A549 (cell line): ENCODE results near the gene DENND6A. TPM values are rescaled to one million over a fixed set of nuclear protein-coding genes. Genes with fewer than 3 reads are reported as not detected.

Experiments
- ATAC-seq, 2 experiments: fragments of 200-7000 bp in 1 of 2; fragments of >200 bp in 1 of 2; cut with Nextera tagmentation in 1 of 2; cut with Tn5 transposase in 1 of 2; 3 replicates each; pipeline versions ENCODE4 v1.8.0 to v1.9.1; 2018 to 2020; ENCODE audit warnings: mild to moderate bottlenecking in 1 of 2, moderate library complexity in 1 of 2
- CTCF ChIA-PET: fragments of 300-600 bp; sonication (Branson Sonifier 250); formaldehyde crosslinking; extraction: SDS; loops from one replicate; lab custom pipeline; 2021; ENCODE audit warnings: antibody characterized with exemption, inconsistent platforms; lab: Yijun Ruan, JAX
- POLR2A ChIA-PET: fragments of 350-600 bp; formaldehyde crosslinking; extraction: SDS; loops from one replicate; lab custom pipeline; 2021; ENCODE audit warnings: antibody characterized with exemption, inconsistent platforms; lab: Yijun Ruan, JAX
- DNase-seq, 2 experiments: peaks; one replicate each; pipeline versions ENCODE4 v3.0.0 to v3.0.0-alpha.2; 2011 to 2016; ENCODE audit warnings: low read depth in 1 of 2, low spot score in 1 of 2
- FAIRE-seq: peaks from 2 replicates; lab custom pipeline; 2011; peaks lifted over from hg19 to GRCh38; lab: Jason Lieb, UNC
- H3K27ac ChIP-seq, 2 experiments: fragments of >200 bp; sonication (Bioruptor Twin); formaldehyde crosslinking; 3 replicates each; pipeline ENCODE4 v1.5.1; 2016 to 2017
- H3K4me1 ChIP-seq: fragments of >200 bp; sonication (Bioruptor Twin); formaldehyde crosslinking; 3 replicates; pipeline ENCODE4 v1.6.1; 2016
- H3K4me2 ChIP-seq: fragments of >200 bp; sonication (Bioruptor Twin); formaldehyde crosslinking; 3 replicates; pipeline ENCODE4 v1.6.1; 2016
- H3K4me3 ChIP-seq: fragments of >200 bp; sonication (Bioruptor Twin); formaldehyde crosslinking; 3 replicates; pipeline ENCODE4 v1.5.1; 2016
- H3K9me3 ChIP-seq: fragments of >200 bp; sonication (Bioruptor Twin); formaldehyde crosslinking; 3 replicates; pipeline ENCODE4 v1.6.1; 2016
- BHLHE40 ChIP-seq: IDR thresholded peaks from 2 replicates; pipeline ENCODE4 v1.6.1; 2012; ENCODE audit warnings: low read depth, low read length, inconsistent platforms
- CBX2 ChIP-seq: fragments of 200-600 bp; sonication (generic); IDR thresholded peaks from 2 replicates; pipeline ENCODE4 v1.6.1; 2016; ENCODE audit warnings: low read depth, mild to moderate bottlenecking, borderline replicate concordance
- CBX8 ChIP-seq: fragments of 200-600 bp; sonication (generic); IDR thresholded peaks from 2 replicates; pipeline ENCODE4 v1.6.1; 2016
- CEBPB ChIP-seq, 2 experiments: fragments of >200 bp in 1 of 2; sonication (Bioruptor Twin) in 1 of 2; formaldehyde crosslinking in 1 of 2; IDR thresholded peaks; 2 replicates each; pipeline ENCODE4 v1.6.1; 2012 to 2016
- CHD2 ChIP-seq: fragments of 150-350 bp; IDR thresholded peaks from 2 replicates; pipeline ENCODE4 v1.6.1; 2014; ENCODE audit warnings: low read length; ENCODE audit not compliant: partially characterized antibody
- EHF ChIP-seq: fragments of 250-450 bp; sonication (Bioruptor Pico); IDR thresholded peaks from 2 replicates; pipeline ENCODE4 v1.5.0; 2020; ENCODE audit warnings: mild to moderate bottlenecking
- FOSL2 ChIP-seq, 2 experiments: fragments of 450-650 bp in 1 of 2; fragments of >200 bp in 1 of 2; sonication (Bioruptor Twin) in 1 of 2; formaldehyde crosslinking; IDR thresholded peaks; 2 replicates each; pipeline versions ENCODE4 v1.5.0 to v1.6.1; 2016 to 2020; ENCODE audit warnings: mild to moderate bottlenecking in 1 of 2, moderate library complexity in 1 of 2
- FOXS1 ChIP-seq: fragments of 250-450 bp; sonication (Bioruptor Pico); IDR thresholded peaks from 2 replicates; pipeline ENCODE4 v1.5.0; 2020; ENCODE audit warnings: mild to moderate bottlenecking, moderate library complexity
- HDAC2 ChIP-seq: fragments of 200-600 bp; sonication (generic); IDR thresholded peaks from 2 replicates; pipeline ENCODE4 v1.6.1; 2016
- HEYL ChIP-seq: fragments of 250-450 bp; sonication (Bioruptor Pico); IDR thresholded peaks from 2 replicates; pipeline ENCODE4 v1.8.0; 2021; ENCODE audit warnings: mild to moderate bottlenecking, moderate library complexity
- HOXA7 ChIP-seq: fragments of 250-450 bp; sonication (Bioruptor Pico); IDR thresholded peaks from 2 replicates; pipeline ENCODE4 v1.5.0; 2020; ENCODE audit warnings: mild to moderate bottlenecking, moderate library complexity
- HOXB5 ChIP-seq: fragments of 250-450 bp; sonication (Bioruptor Pico); IDR thresholded peaks from 2 replicates; pipeline ENCODE4 v1.5.0; 2020; ENCODE audit warnings: mild to moderate bottlenecking, moderate library complexity
- JUN ChIP-seq, 2 experiments: fragments of >200 bp; sonication (Bioruptor Twin); formaldehyde crosslinking; IDR thresholded peaks; 2 replicates in 1 of 2; 3 replicates in 1 of 2; pipeline ENCODE4 v1.6.1; 2016 to 2017
- JUNB ChIP-seq: fragments of >200 bp; sonication (Bioruptor Twin); formaldehyde crosslinking; IDR thresholded peaks from 2 replicates; pipeline ENCODE4 v1.6.1; 2016
- KDM5A ChIP-seq: fragments of 200-600 bp; sonication (generic); IDR thresholded peaks from 2 replicates; pipeline ENCODE4 v1.6.1; 2016; ENCODE audit warnings: antibody characterized with exemption, mild to moderate bottlenecking
- MAZ ChIP-seq: fragments of 150-350 bp; IDR thresholded peaks from 2 replicates; pipeline ENCODE4 v1.6.1; 2014; ENCODE audit warnings: antibody characterized with exemption, low read depth, low read length, borderline replicate concordance
- MYC ChIP-seq: IDR thresholded peaks from 2 replicates; pipeline ENCODE4 v1.6.1; 2012; ENCODE audit warnings: mild to moderate bottlenecking, inconsistent platforms, low read length, improper control_type of control experiment, borderline replicate concordance
- NFE2L2 ChIP-seq: fragments of 150-350 bp; conservative IDR thresholded peaks from 2 replicates; pipeline ENCODE4 v1.6.1; 2014; ENCODE audit warnings: low read length
- NPAS2 ChIP-seq: fragments of 250-450 bp; sonication (Bioruptor Pico); IDR thresholded peaks from 2 replicates; pipeline ENCODE4 v1.8.0; 2022; ENCODE audit warnings: mild to moderate bottlenecking, moderate library complexity, borderline replicate concordance
- PHF8 ChIP-seq: fragments of 200-600 bp; sonication (generic); IDR thresholded peaks from 2 replicates; pipeline ENCODE4 v1.6.1; 2016; ENCODE audit warnings: low read depth, mild to moderate bottlenecking, antibody characterized with exemption, moderate library complexity, borderline replicate concordance
- RAD21 ChIP-seq, 2 experiments: fragments of >200 bp in 1 of 2; sonication (Bioruptor Twin) in 1 of 2; formaldehyde crosslinking in 1 of 2; IDR thresholded peaks in 1 of 2; conservative IDR thresholded peaks in 1 of 2; 2 replicates in 1 of 2; 3 replicates in 1 of 2; pipeline ENCODE4 v1.6.1; 2012 to 2018; ENCODE audit warnings: inconsistent platforms in 1 of 2
- RFX5 ChIP-seq: fragments of 450-650 bp; IDR thresholded peaks from 2 replicates; pipeline ENCODE4 v1.7.1; 2014; ENCODE audit warnings: antibody characterized with exemption, mild to moderate bottlenecking, moderate library complexity
- SMC3 ChIP-seq: fragments of >200 bp; sonication (Bioruptor Twin); formaldehyde crosslinking; IDR thresholded peaks from 3 replicates; pipeline ENCODE4 v1.6.1; 2018; ENCODE audit warnings: inconsistent platforms
- SREBF2 ChIP-seq: fragments of 450-650 bp; IDR thresholded peaks from 2 replicates; pipeline ENCODE4 v1.6.1; 2014; ENCODE audit warnings: mild to moderate bottlenecking, moderate library complexity
- TFCP2L1 ChIP-seq: fragments of 250-450 bp; sonication (Bioruptor Pico); IDR thresholded peaks from 2 replicates; pipeline ENCODE4 v1.5.0; 2021; ENCODE audit warnings: mild to moderate bottlenecking
- TP53 ChIP-seq: fragments of 250-450 bp; sonication (Bioruptor Pico); IDR thresholded peaks from 2 replicates; pipeline ENCODE4 v1.5.0; 2021; ENCODE audit warnings: mild to moderate bottlenecking, moderate library complexity
- USF2 ChIP-seq: fragments of 450-650 bp; IDR thresholded peaks from 2 replicates; pipeline ENCODE4 v1.6.1; 2014; ENCODE audit warnings: antibody characterized with exemption
- WGBS: methylation state at CpG from one replicate; pipeline ENCODE4 v1.1.6; 2017; ENCODE audit errors: missing lambda C conversion rate; 5-methylcytosine and 5-hydroxymethylcytosine counted together
- polyA plus RNA-seq, 4 experiments: library from polyadenylated mRNA; depleted of rRNA in 3 of 4; stranded (reverse); fragments of >200 nt; fragmentation: RNase III in 1 of 4; extraction: RNeasy Plus Mini Kit Qiagen cat#74134 plus additional on column Dnase treatment in 1 of 4; gene quantifications; 2 replicates in 3 of 4; 3 replicates in 1 of 4; pipeline ENCODE4 v1.2.3, GENCODE V29; 2011 to 2017
- TF ChIP-seq, protein P1 (sequence below): IDR thresholded peaks from 2 replicates; pipeline ENCODE4 v1.6.1; 2012
- TF ChIP-seq, protein P2 (sequence below): fragments of >200 bp; sonication (Bioruptor Twin); formaldehyde crosslinking; IDR thresholded peaks from 2 replicates; pipeline ENCODE4 v1.6.1; 2016
- TF ChIP-seq, protein P3 (sequence below): IDR thresholded peaks from 2 replicates; pipeline ENCODE4 v1.6.1; 2012; ENCODE audit warnings: low read depth, borderline replicate concordance

The DENND6A gene
- polyA plus RNA-seq, 2 of the 4 experiments (the other 2 are of a cell fraction) = 5.4 to 18.1 TPM

DNA sequence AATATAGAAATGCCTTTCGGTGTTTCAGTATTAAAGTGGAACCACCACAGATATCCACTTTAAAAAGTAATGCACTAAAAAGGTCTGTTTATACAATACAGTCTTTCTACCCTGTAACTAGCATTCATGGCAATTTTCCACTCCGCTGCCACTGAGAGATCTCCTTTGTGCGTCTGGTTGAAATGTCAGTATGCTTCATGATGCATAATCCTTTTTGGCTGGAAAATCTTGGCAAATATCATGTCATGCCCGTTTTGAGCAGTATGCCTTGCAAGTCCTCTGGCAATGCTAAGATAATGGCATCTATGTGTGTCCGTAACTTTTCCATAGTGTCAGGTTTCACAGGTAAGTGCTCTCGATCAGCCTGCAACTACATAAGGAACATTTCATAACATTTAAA is 64.9 kb downstream of the DENND6A start:
- Histone ChIP-seq H3K4me3 (no peak overlapping the region), H3K27ac (no peak overlapping the region), H3K9me3 (no peaks in the 10 kb centered on the region), H3K4me2 (no peak overlapping the region), H3K4me1 (no peaks in the 10 kb centered on the region)
- ATAC-seq = no peak
- no peak for FAIRE-seq
- CTCF ChIA-PET = no interaction called here
- no peak for DNase-seq
- POLR2A ChIA-PET = no interaction called here
- 86% methylated on average over 6 of the region's 6 CpGs for WGBS
- TF ChIP-seq USF2 = no peak
- no peak for TF ChIP-seq RAD21 (conservative IDR thresholded peaks at IDR 0.05 in 1 of 2, IDR thresholded peaks at IDR 0.05 in 1 of 2)
- TF ChIP-seq HEYL (CRISPR knock-in tag) = no peak
- no peak for TF ChIP-seq HOXA7
- no peak for TF ChIP-seq SMC3
- TF ChIP-seq HDAC2 = no peak
- no peak for TF ChIP-seq TP53 (CRISPR knock-in tag)
- TF ChIP-seq, protein P1, sequence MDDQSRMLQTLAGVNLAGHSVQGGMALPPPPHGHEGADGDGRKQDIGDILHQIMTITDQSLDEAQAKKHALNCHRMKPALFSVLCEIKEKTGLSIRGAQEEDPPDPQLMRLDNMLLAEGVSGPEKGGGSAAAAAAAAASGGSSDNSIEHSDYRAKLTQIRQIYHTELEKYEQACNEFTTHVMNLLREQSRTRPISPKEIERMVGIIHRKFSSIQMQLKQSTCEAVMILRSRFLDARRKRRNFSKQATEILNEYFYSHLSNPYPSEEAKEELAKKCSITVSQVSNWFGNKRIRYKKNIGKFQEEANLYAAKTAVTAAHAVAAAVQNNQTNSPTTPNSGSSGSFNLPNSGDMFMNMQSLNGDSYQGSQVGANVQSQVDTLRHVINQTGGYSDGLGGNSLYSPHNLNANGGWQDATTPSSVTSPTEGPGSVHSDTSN = no peak
- TF ChIP-seq EHF = no peak
- no peak for TF ChIP-seq PHF8
- TF ChIP-seq RFX5 = no peak
- no peak for TF ChIP-seq JUN (IDR thresholded peaks at IDR 0.05)
- no peak for TF ChIP-seq CEBPB (IDR thresholded peaks at IDR 0.05)
- TF ChIP-seq, protein P2, sequence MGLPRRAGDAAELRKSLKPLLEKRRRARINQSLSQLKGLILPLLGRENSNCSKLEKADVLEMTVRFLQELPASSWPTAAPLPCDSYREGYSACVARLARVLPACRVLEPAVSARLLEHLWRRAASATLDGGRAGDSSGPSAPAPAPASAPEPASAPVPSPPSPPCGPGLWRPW = no peak
- no peak for TF ChIP-seq MAZ
- no peak for TF ChIP-seq JUNB
- no peak for TF ChIP-seq TFCP2L1
- no peak for TF ChIP-seq BHLHE40

DNA sequence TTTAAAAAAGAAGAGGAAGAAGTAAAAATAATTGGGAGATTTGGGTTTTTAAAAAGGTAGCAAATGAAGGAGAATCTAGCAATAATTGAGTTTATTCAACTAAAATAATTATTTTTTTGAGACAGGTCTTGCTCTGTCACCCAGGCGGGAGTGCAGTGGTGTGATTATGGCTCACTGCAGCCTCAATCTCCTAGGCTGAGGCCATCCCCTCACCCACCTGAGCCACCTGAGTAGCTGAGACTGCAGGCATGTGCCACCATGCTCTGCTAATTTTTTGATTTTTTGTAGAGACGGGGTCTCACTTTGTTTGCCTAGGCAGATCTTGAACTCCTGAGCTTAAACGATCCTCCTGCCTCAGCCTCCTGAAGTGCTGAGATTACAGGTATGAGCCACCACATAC is 68.1 kb downstream of the DENND6A start:
- 92% methylated on average over 3 of the region's 3 CpGs for WGBS
- ChIA-PET POLR2A (no interaction called here), CTCF (no interaction called here)
- Histone ChIP-seq H3K4me1 (peaks cover 9% of the 10 kb centered on the region; the same call in 1 of the 3 replicates), H3K27ac (no peak overlapping the region), H3K4me3 (no peak overlapping the region), H3K4me2 (no peak overlapping the region), H3K9me3 (no peaks in the 10 kb centered on the region)
- no peak for DNase-seq
- FAIRE-seq = no peak
- no peak for ATAC-seq
- no peak for TF ChIP-seq CBX8
- no peak for TF ChIP-seq SMC3
- no peak for TF ChIP-seq NPAS2 (CRISPR knock-in tag)
- no peak for TF ChIP-seq TFCP2L1
- no peak for TF ChIP-seq FOSL2 (IDR thresholded peaks at IDR 0.05)
- TF ChIP-seq FOSL2 (CRISPR knock-in tag; IDR thresholded peaks at IDR 0.05) = no peak
- TF ChIP-seq, protein P3, sequence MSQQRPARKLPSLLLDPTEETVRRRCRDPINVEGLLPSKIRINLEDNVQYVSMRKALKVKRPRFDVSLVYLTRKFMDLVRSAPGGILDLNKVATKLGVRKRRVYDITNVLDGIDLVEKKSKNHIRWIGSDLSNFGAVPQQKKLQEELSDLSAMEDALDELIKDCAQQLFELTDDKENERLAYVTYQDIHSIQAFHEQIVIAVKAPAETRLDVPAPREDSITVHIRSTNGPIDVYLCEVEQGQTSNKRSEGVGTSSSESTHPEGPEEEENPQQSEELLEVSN = no peak
- TF ChIP-seq KDM5A = no peak
- no peak for TF ChIP-seq HOXB5
- no peak for TF ChIP-seq CBX2
- no peak for TF ChIP-seq CHD2
- no peak for TF ChIP-seq HDAC2
- no peak for TF ChIP-seq SREBF2
- TF ChIP-seq HEYL (CRISPR knock-in tag) = no peak
- no peak for TF ChIP-seq NFE2L2
- TF ChIP-seq FOXS1 = no peak
- TF ChIP-seq MYC = no peak
- no peak for TF ChIP-seq RFX5
